ENCODE results near the gene ADGRL3. TPM values are rescaled to one million over a fixed set of nuclear protein-coding genes. Genes with fewer than 3 reads are reported as not detected.

The ADGRL3 gene
- total RNA-seq, 1 donor from 2014 or later, result 93.6 TPM

DNA sequence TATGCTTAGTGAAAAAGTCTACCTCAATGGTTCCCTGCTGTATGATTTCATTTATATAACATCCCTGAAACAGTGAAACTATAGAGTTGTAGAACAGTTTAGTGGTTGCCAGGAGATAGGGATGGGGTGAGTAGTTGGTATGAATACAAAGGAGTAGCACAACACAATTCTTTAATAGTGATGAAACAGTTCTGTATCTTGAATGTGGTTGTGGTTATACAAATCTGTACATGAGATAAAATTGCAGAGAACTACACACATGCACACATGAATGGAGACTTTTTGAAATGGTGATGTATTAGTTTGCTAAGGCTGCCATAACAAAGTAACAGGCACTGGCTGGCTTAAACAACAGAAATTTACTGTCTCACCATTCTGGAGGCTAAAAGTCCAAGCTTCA lies 677.1 kb downstream of the ADGRL3 start:
- H3K27ac Mint-ChIP-seq, result no peak overlapping the region
- H3K4me1 Mint-ChIP-seq, result peaks cover 8% of the 10 kb centered on the region
- H3K9me3 ChIP-seq (ENCODE audit: low read depth), result no peaks in the 10 kb centered on the region
- H3K4me3 ChIP-seq, result no peak overlapping the region
- H3K9ac ChIP-seq, result no peak overlapping the region
- H3K9me3 Mint-ChIP-seq, result peaks cover 2% of the 10 kb centered on the region
- no peaks in the 10 kb centered on the region for H3K27me3 Mint-ChIP-seq (ENCODE audit: insufficient read depth, low read depth)
- H3K4me3 Mint-ChIP-seq, result no peak overlapping the region
- no peaks in the 10 kb centered on the region for H3K27me3 ChIP-seq
- no peaks in the 10 kb centered on the region for H4K20me1 ChIP-seq (ENCODE audit: low read depth)
- H3K4me1 ChIP-seq, result no peaks in the 10 kb centered on the region
- H3K27ac ChIP-seq, result no peak overlapping the region
- no peaks in the 10 kb centered on the region for H3F3A ChIP-seq (ENCODE audit: low read depth)
- H3K36me3 Mint-ChIP-seq, result peaks cover 12% of the 10 kb centered on the region
- H2AFZ ChIP-seq (replicated peaks), result no peak overlapping the region
- no peaks in the 10 kb centered on the region for H3K79me2 ChIP-seq (ENCODE audit: low read depth)
- no peak overlapping the region for H3K4me2 ChIP-seq
- no peak for DNase-seq (ENCODE audit: low spot score)
- TF ChIP-seq EZH2phosphoT487 (IDR thresholded peaks at IDR 0.05) (no peak), EZH2 (IDR thresholded peaks at IDR 0.05) (no peak)
- TF ChIP-seq, protein P1, sequence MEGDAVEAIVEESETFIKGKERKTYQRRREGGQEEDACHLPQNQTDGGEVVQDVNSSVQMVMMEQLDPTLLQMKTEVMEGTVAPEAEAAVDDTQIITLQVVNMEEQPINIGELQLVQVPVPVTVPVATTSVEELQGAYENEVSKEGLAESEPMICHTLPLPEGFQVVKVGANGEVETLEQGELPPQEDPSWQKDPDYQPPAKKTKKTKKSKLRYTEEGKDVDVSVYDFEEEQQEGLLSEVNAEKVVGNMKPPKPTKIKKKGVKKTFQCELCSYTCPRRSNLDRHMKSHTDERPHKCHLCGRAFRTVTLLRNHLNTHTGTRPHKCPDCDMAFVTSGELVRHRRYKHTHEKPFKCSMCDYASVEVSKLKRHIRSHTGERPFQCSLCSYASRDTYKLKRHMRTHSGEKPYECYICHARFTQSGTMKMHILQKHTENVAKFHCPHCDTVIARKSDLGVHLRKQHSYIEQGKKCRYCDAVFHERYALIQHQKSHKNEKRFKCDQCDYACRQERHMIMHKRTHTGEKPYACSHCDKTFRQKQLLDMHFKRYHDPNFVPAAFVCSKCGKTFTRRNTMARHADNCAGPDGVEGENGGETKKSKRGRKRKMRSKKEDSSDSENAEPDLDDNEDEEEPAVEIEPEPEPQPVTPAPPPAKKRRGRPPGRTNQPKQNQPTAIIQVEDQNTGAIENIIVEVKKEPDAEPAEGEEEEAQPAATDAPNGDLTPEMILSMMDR (IDR thresholded peaks at IDR 0.05), result no peak
- no peaks in the 10 kb centered on the region for H3K36me3 ChIP-seq

DNA sequence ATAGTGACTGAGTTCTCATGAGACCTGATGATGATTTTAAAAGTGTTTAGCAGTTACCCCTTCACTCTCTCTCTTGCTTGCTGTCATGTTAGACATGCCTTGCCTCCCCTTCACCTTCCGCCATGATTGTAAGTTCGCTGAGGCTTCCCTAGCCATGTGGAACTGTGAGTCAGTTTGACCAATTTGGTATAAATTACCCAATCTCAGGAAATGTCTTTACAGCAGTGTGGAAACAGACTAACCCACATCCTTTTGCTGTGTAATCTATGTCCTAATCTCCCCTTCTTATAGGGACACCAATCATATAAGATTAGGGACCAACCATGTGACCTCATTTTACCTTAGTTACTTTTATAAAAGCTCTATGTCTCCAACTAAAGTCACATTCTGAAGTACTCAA lies 677.8 kb downstream of the ADGRL3 start:
- no peak for DNase-seq (ENCODE audit: low spot score)
- Histone ChIP-seq H3K27ac (no peak overlapping the region), H3K4me3 (no peak overlapping the region), H3K4me2 (no peak overlapping the region), H2AFZ (replicated peaks) (no peak overlapping the region), H4K20me1 (ENCODE audit: low read depth) (no peaks in the 10 kb centered on the region), H3K36me3 (no peaks in the 10 kb centered on the region), H3K4me1 (no peaks in the 10 kb centered on the region), H3K9me3 (ENCODE audit: low read depth) (no peaks in the 10 kb centered on the region), H3K9ac (no peak overlapping the region), H3K79me2 (ENCODE audit: low read depth) (no peaks in the 10 kb centered on the region), H3F3A (ENCODE audit: low read depth) (no peaks in the 10 kb centered on the region), H3K27me3 (no peaks in the 10 kb centered on the region)
- no peak overlapping the region for H3K27ac Mint-ChIP-seq
- peaks cover 16% of the 10 kb centered on the region for H3K36me3 Mint-ChIP-seq
- peaks cover 7% of the 10 kb centered on the region for H3K4me1 Mint-ChIP-seq
- TF ChIP-seq EZH2phosphoT487 (IDR thresholded peaks at IDR 0.05) (no peak), EZH2 (IDR thresholded peaks at IDR 0.05) (no peak)
- TF ChIP-seq, protein P1 (IDR thresholded peaks at IDR 0.05), result no peak
- H3K4me3 Mint-ChIP-seq, result no peak overlapping the region
- no peaks in the 10 kb centered on the region for H3K27me3 Mint-ChIP-seq (ENCODE audit: insufficient read depth, low read depth)
- peaks cover 2% of the 10 kb centered on the region for H3K9me3 Mint-ChIP-seq

DNA sequence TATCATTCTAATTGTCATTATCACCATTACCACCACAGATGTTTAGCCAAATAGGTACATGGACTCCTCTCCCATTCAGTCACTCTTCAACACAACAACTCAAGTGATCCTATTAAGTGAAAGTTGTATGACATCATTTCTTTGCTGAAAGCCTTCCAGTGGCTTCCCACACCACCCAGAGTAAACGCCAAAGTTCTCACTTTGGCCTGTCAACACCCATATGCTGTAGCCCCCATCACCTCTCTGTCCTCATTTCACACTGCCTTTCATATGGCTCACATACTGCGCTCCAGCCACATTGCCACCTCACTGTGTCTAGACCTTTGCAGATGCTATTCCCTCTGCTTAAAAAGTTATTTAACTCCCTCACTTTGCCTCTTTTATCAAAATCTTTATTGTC lies 682.3 kb downstream of the ADGRL3 start:
- Mint-ChIP-seq H3K27me3 (ENCODE audit: insufficient read depth, low read depth) (no peaks in the 10 kb centered on the region), H3K36me3 (peaks cover 8% of the 10 kb centered on the region), H3K27ac (no peak overlapping the region), H3K4me1 (peaks cover 5% of the 10 kb centered on the region), H3K9me3 (no peaks in the 10 kb centered on the region), H3K4me3 (no peak overlapping the region)
- Histone ChIP-seq H3K79me2 (ENCODE audit: low read depth) (no peaks in the 10 kb centered on the region), H2AFZ (replicated peaks) (no peak overlapping the region), H3K4me2 (no peak overlapping the region), H3K9ac (no peak overlapping the region), H3K9me3 (ENCODE audit: low read depth) (no peaks in the 10 kb centered on the region), H4K20me1 (ENCODE audit: low read depth) (no peaks in the 10 kb centered on the region), H3K4me1 (no peaks in the 10 kb centered on the region), H3K27me3 (no peaks in the 10 kb centered on the region), H3K27ac (no peak overlapping the region), H3K4me3 (no peak overlapping the region), H3K36me3 (no peaks in the 10 kb centered on the region), H3F3A (ENCODE audit: low read depth) (no peaks in the 10 kb centered on the region)
- TF ChIP-seq EZH2phosphoT487 (IDR thresholded peaks at IDR 0.05) (no peak), EZH2 (IDR thresholded peaks at IDR 0.05) (no peak)
- TF ChIP-seq, protein P1 (IDR thresholded peaks at IDR 0.05), result no peak
- no peak for DNase-seq (ENCODE audit: low spot score)

Measured in neural progenitor cell (in vitro differentiated cells).